ENCODE data around the gene TMEM88. TPM values are rescaled to one million over a fixed set of nuclear protein-coding genes. Genes with fewer than 3 reads are reported as not detected.

TMEM88 gene
- total RNA-seq, 1 donor from 2014 or later: not detected

DNA sequence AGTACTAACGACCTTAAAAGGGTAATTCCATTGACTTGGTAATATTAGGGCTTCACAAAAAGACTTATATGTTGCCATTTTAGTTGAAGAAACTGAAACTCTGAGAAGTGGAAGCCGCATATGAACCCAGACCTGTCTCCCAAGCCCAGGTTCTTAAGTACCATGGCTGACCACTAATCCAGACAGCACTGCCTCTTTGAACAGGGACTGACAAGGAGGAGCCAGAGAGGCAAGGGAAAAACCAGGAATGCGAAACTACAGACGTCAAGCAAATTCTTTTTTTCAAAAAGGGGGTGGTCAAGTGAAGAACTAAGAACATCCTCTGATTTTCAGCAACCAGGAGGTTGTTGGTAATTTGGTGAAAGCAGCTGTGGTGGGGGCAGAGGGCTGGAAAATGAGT lies 18.2 kb downstream of the TMEM88 start:
- DNase-seq (ENCODE audit: low read depth): no peak
- H3K36me3 ChIP-seq (ENCODE audit: control insufficient read depth, insufficient read depth, low read length): no peaks in the 10 kb centered on the region
- no peak for FAIRE-seq
- TF ChIP-seq, protein P1, sequence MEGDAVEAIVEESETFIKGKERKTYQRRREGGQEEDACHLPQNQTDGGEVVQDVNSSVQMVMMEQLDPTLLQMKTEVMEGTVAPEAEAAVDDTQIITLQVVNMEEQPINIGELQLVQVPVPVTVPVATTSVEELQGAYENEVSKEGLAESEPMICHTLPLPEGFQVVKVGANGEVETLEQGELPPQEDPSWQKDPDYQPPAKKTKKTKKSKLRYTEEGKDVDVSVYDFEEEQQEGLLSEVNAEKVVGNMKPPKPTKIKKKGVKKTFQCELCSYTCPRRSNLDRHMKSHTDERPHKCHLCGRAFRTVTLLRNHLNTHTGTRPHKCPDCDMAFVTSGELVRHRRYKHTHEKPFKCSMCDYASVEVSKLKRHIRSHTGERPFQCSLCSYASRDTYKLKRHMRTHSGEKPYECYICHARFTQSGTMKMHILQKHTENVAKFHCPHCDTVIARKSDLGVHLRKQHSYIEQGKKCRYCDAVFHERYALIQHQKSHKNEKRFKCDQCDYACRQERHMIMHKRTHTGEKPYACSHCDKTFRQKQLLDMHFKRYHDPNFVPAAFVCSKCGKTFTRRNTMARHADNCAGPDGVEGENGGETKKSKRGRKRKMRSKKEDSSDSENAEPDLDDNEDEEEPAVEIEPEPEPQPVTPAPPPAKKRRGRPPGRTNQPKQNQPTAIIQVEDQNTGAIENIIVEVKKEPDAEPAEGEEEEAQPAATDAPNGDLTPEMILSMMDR (IDR thresholded peaks at IDR 0.05; ENCODE audit: insufficient read depth, low read length, severe bottlenecking): no peak
- H3K27me3 ChIP-seq (ENCODE audit: control insufficient read depth, insufficient read depth, low read length): no peaks in the 10 kb centered on the region
- no peak overlapping the region for H3K4me3 ChIP-seq (ENCODE audit: low read depth, low read length)

DNA sequence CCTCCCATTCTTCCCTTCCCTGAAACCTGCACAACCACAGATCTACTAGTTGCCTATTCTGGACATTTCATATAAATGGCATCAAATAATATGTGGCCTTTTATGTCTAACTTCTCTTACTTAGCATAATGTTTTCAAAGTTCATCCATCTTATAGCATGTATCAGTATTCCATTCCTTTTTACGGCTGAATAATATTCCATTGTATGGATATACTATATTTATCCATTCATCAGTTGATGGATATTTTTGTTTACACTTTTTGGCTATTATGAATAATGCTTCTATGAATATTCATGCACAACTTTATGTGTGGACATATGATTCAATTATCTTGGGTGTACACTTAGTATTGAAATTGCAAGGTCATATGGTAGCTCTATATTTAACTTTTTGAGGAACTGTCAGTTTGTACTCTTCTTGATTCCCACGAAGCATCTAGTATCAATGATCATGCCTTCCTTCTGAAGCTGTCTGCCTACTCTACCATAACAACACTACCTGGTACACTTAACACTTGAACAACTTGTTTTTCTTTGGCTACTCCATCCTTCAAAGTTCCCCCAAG lies 21.0 kb downstream of the TMEM88 start:
- peaks cover 1% of the 10 kb centered on the region for H3K36me3 ChIP-seq (ENCODE audit: control insufficient read depth, insufficient read depth, low read length)
- TF ChIP-seq, protein P1 (IDR thresholded peaks at IDR 0.05; ENCODE audit: insufficient read depth, low read length, severe bottlenecking): no peak
- DNase-seq (ENCODE audit: low read depth) (no peak), FAIRE-seq (no peak)
- no peak overlapping the region for H3K4me3 ChIP-seq (ENCODE audit: low read depth, low read length)
- H3K27me3 ChIP-seq (ENCODE audit: control insufficient read depth, insufficient read depth, low read length): no peaks in the 10 kb centered on the region

DNA sequence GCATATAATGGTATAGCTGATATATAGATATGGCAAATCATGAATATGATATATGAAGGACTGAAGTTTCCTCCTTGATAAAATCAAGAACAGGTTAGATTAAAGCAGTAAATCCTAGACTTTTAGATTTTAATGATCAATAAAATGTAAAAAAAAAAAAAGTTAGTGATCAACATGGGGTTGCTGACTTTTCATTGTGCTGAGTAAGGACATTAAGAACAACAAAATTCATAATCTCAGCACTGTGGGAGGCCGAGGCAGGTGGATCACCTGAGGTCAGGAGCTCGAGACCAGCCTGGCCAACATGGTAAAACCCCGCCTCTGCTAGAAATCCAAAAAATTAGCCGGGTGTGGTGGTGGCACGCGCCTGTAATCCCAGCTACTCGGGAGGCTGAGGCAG lies 23.4 kb downstream of the TMEM88 start:
- no peaks in the 10 kb centered on the region for H3K27me3 ChIP-seq (ENCODE audit: control insufficient read depth, insufficient read depth, low read length)
- TF ChIP-seq, protein P1 (IDR thresholded peaks at IDR 0.05; ENCODE audit: insufficient read depth, low read length, severe bottlenecking): no peak
- no peak overlapping the region for H3K4me3 ChIP-seq (ENCODE audit: low read depth, low read length)
- peaks cover 1% of the 10 kb centered on the region for H3K36me3 ChIP-seq (ENCODE audit: control insufficient read depth, insufficient read depth, low read length)
- FAIRE-seq (no peak), DNase-seq (ENCODE audit: low read depth) (no peak)

DNA sequence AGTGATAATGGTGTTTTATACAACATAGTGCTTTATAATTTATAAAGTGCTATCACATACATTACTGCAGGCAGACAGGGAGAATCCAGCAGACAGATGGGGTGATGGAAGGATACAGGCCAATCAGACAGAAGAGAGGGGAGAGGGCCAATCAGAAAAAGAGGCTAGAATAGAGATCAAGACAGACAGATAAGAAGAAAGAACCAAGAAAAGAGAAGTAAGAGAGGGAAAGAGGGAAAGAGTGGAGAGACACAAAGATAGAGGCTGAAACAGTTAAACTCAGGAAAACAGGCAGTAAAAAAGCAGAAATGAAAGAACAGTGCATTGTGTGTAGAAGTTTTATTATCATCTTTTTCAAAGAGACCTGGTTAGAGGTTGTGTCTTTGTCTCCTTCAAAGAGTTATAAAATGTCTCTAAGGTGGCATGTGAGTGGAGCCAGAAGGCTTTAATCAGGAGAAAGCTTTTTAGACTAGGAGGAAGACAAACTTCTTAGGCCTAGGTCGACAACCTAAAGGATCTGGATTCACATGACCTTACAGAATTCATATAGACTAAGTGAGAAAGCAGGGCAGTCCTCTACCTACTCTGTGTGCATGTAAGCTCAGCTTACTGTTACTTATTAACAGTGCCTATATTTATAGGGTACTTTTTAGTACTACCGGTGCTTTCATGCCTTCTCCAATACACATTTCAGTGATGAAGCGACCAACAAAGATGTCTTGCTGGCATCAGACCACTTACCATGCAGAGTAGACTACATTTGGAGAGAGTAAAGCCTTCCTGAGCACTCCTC lies 25.4 kb downstream of the TMEM88 start:
- TF ChIP-seq, protein P1 (IDR thresholded peaks at IDR 0.05; ENCODE audit: insufficient read depth, low read length, severe bottlenecking): no peak
- DNase-seq (ENCODE audit: low read depth) (no peak), FAIRE-seq (no peak)
- Histone ChIP-seq H3K36me3 (ENCODE audit: control insufficient read depth, insufficient read depth, low read length) (peaks cover 1% of the 10 kb centered on the region), H3K4me3 (ENCODE audit: low read depth, low read length) (no peak overlapping the region), H3K27me3 (ENCODE audit: control insufficient read depth, insufficient read depth, low read length) (no peaks in the 10 kb centered on the region)

DNA sequence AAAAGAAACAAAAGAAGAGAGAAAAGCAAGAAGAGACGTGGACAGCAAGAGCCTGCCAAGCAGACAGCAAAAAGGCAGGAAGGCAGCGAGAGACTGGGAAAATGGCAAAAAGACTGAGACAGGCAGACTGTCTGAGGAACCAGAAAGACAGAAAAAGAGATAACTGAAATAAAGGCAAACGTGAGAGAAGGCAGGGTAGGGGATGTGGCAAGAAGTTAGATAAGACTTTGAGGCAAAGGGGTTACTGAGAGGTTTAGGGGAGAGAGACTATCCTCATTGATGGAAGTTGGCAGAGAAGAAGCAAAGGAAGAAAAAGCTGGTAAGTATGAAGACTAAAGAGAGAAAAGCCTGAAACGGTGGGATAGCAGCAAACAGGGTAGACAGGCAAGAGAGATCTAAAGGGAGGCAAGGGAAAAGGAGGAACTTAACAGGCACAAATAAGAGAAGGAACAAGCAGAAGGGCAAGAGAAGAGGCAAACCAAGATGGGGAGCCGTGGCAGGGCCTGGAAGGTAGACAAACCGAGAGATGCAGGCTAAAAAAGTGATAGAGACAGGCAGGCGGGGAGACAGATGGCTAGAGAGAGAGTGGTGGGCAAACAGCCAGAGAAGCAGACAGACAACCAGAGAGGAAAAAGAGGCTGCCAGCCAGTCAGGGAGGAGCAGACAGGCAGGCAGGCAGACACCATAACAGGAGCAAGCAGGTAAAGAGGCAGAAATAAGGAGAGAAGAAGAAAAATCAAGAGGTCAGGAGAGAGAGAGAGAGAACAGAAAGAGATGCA lies 26.6 kb downstream of the TMEM88 start:
- no peak for FAIRE-seq
- TF ChIP-seq, protein P1 (IDR thresholded peaks at IDR 0.05; ENCODE audit: insufficient read depth, low read length, severe bottlenecking): no peak
- DNase-seq (ENCODE audit: low read depth): no peak
- peaks cover 1% of the 10 kb centered on the region for H3K36me3 ChIP-seq (ENCODE audit: control insufficient read depth, insufficient read depth, low read length)
- H3K27me3 ChIP-seq (ENCODE audit: control insufficient read depth, insufficient read depth, low read length): no peaks in the 10 kb centered on the region
- H3K4me3 ChIP-seq (ENCODE audit: low read depth, low read length): no peak overlapping the region

All from bronchial epithelial cell (primary cell).